GM19023 (cell line): ENCODE data around the gene AEN.

ENCODE experiments used
- ATAC-seq: cut with Tn5 transposase; IDR thresholded peaks from one replicate; pipeline ENCODE4 v1.9.1; 2021; ENCODE audit warnings: mild to moderate bottlenecking, moderate library complexity; ENCODE audit not compliant: unreplicated experiment

AEN gene

GRCh38 chr15:88663141-88663621 lies 42.0 kb downstream of the AEN start:
- no peak for ATAC-seq

- no peak for ATAC-seq
Observed at GRCh38 chr15:88664151-88664778, 43.1 kb downstream of the AEN start.

- ATAC-seq = no peak
Observed at GRCh38 chr15:88674661-88675060, 53.5 kb downstream of the AEN start.

DNA sequence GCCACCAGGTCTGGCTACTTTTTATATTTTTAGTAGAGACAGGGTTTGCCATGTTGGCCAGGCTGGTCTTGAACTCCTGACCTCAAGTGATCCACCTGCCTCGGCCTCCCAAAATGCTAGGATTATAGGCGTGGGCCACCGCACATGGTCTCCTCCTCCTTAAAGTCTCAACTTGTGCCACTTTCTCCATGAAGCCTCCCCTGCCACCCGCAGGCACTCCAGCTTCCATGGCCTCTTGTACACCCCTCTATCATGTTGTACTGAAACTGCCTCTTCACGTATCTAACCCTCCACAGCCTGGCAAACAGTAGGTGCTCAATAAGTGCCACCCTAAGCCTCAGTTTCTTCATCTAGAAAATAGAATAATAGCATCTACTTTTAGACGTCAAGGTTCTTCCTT lies 57.6 kb downstream of the AEN start:
- ATAC-seq = no peak

GRCh38 chr15:88680241-88681001 lies 59.3 kb downstream of the AEN start:
- ATAC-seq = no peak

- ATAC-seq = no peak
Observed at GRCh38 chr15:88681610-88682221, 60.6 kb downstream of the AEN start.
